ENCODE data around the gene PINLYP. TPM values are rescaled to one million over a fixed set of nuclear protein-coding genes. Genes with fewer than 3 reads are reported as not detected.

The PINLYP gene
- total and polyA plus RNA-seq, 2 of the 13 experiments (the other 11 are each of a cell fraction or from before 2014, with no cell fraction given), result 0.21 to 0.24 TPM

- no peak for TF ChIP-seq SNAI1 (CRISPR knock-in tag; IDR thresholded peaks at IDR 0.05; ENCODE audit: borderline replicate concordance)
- no peak for TF ChIP-seq ZFP1 (CRISPR knock-in tag; IDR thresholded peaks at IDR 0.05)
- no peak for TF ChIP-seq NFE2 (CRISPR knock-in tag; IDR thresholded peaks at IDR 0.05)
- peak; percentile 16 for TF ChIP-seq ZNF781 (CRISPR knock-in tag; IDR thresholded peaks at IDR 0.05; ENCODE audit: borderline replicate concordance, not compliant biosample characterization)
- 0 out of 2 replicates have a peak, but pooled peaks have one; percentile 38 for TF ChIP-seq ZNF644 (CRISPR knock-in tag; IDR thresholded peaks at IDR 0.05; ENCODE audit: low read depth)
- no peak for TF ChIP-seq SMC3 (IDR thresholded peaks at IDR 0.05; ENCODE audit: low read length)
- TF ChIP-seq ZNF710 (CRISPR knock-in tag; IDR thresholded peaks at IDR 0.05; ENCODE audit: borderline replicate concordance), result no peak
These were observed 43.3 kb downstream of the PINLYP start (continued) for GRCh38 chr19:43618921-43619261.

GRCh38 chr19:43619262-43620060 lies 43.9 kb downstream of the PINLYP start, which contains the start of gene ZNF428:
Gene ZNF428, minus strand, starts transcription at chr19:43619629. Its CDS starts 5,325 bp downstream, at chr19:43614304.
- peak within 1 kb of the TSS; percentile 96 for H3K4me2 ChIP-seq (ENCODE audit: low read depth, low read length)
- 0 out of 5 replicates have a peak, but pooled peaks cover 0 to 2% of the 10 kb centered on the region in 2 experiments for H3K36me3 ChIP-seq (replicated peaks in 1 of 2; ENCODE audit: control insufficient read depth in 1 of 2, insufficient read depth in 2 of 2, low read length in 2 of 2)
- peaks cover 14% of the 10 kb centered on the region for H3K79me2 ChIP-seq (ENCODE audit: insufficient read depth, low read length)
- peak; percentile 92 for ATAC-seq
- no peaks in the 10 kb centered on the region for H3K9me3 ChIP-seq (ENCODE audit: low read length)
- ChIA-PET POLR2A (interaction anchor here (0.7 kb wide), 1 partner anchor 49 kb away, joined by 4 read pairs; no protein-coding TSS in a partner anchor), CTCF (ENCODE audit: low intra/inter-chr PET ratio, low total read pairs) (no interaction called here)
- peak within 1 kb of the TSS; percentile 96 for H3K27ac ChIP-seq (ENCODE audit: extremely low read length, insufficient read depth, low read length)
- in situ Hi-C loops (cut with HindIII; ENCODE audit: extremely low pct_ligation_motif_present, low pct_unique_long_range_greater_than_20kb) (no loop called here), intact Hi-C loops (cut with micrococcal nuclease; ENCODE audit: unreplicated experiment) (loop anchor here (2.0 kb wide), 1 partner anchor 15 kb away; no protein-coding TSS in a partner anchor)
- under 1% methylated on average over 41 of the region's 81 CpGs for WGBS (ENCODE audit: low lambda C conversion rate)
- H2AFZ ChIP-seq (ENCODE audit: low read length), result peak within 1 kb of the TSS; percentile 82
- peaks cover 24% of the 10 kb centered on the region for H3K4me1 ChIP-seq (ENCODE audit: insufficient read depth, low read length)
- DNase-seq (ENCODE audit: low spot score), result peak; percentile 87
- no peaks in the 10 kb centered on the region for H3K27me3 ChIP-seq (ENCODE audit: control insufficient read depth in 1 of 2, insufficient read depth in 2 of 2, low read length in 2 of 2)
- peak within 1 kb of the TSS; percentile 88 for H3K9ac ChIP-seq (ENCODE audit: insufficient read depth, low read depth, low read length)
- FAIRE-seq, result no peak
- peak within 1 kb of the TSS; percentile 60 to 81 (median 61) for H3K4me3 ChIP-seq (replicated peaks in 1 of 3; ENCODE audit: insufficient read depth in 1 of 3, low read depth in 2 of 3, low read length in 3 of 3)
- no TSS peak for BruUV-seq (replicated peaks)
- no peaks in the 10 kb centered on the region for H4K20me1 ChIP-seq (ENCODE audit: insufficient read depth, low read length)
- TF ChIP-seq PCBP2 (optimal IDR thresholded peaks at IDR 0.05; ENCODE audit: low read depth, low read length, poor library complexity, severe bottlenecking), result no peak
- peak; percentile 87; the same call in 1 of the 2 replicates for TF ChIP-seq ZNF274 (CRISPR knock-in tag; IDR thresholded peaks at IDR 0.05)
- no peak for TF ChIP-seq PPARG (CRISPR knock-in tag; conservative IDR thresholded peaks at IDR 0.05)
- TF ChIP-seq RBFOX2 (IDR thresholded peaks at IDR 0.05; ENCODE audit: low read depth, low read length), result peak; percentile 99
- TF ChIP-seq CENPX (CRISPR knock-in tag; IDR thresholded peaks at IDR 0.05), result no peak
- TF ChIP-seq NFKBIZ (CRISPR knock-in tag; IDR thresholded peaks at IDR 0.05), result peak; percentile 74; the same call in 1 of the 2 replicates
- TF ChIP-seq BRCA1 (CRISPR knock-in tag; IDR thresholded peaks at IDR 0.05), result peak; percentile 72
- no peak for TF ChIP-seq THAP7 (CRISPR knock-in tag; IDR thresholded peaks at IDR 0.05)
- peak; percentile 63 for TF ChIP-seq PTBP1 (IDR thresholded peaks at IDR 0.05; ENCODE audit: low read depth, low read length, poor library complexity, severe bottlenecking)
- no peak; the same call in 1 of the 2 replicates for TF ChIP-seq MXD4 (CRISPR knock-in tag; IDR thresholded peaks at IDR 0.05)
- 0 out of 2 replicates have a peak, but pooled peaks have one; percentile 22 for TF ChIP-seq FOXM1 (CRISPR knock-in tag; IDR thresholded peaks at IDR 0.05)
- peak; percentile 91 for TF ChIP-seq ZNF350 (CRISPR knock-in tag; IDR thresholded peaks at IDR 0.05; ENCODE audit: borderline replicate concordance, low read depth)
- TF ChIP-seq PBX2 (CRISPR knock-in tag; IDR thresholded peaks at IDR 0.05), result no peak

All from HepG2 (cell line).